Astrocyte of the cerebellum (primary cell): ENCODE data around the gene BHLHE23.
"Not testable (repeated sequence)": the region's sequence is repeated elsewhere in the genome, so short reads cannot be mapped to it uniquely, and the experiment has no call there.

ENCODE experiments used
- DNase-seq: peaks from one replicate; pipeline ENCODE4 v3.0.0-alpha.2; 2011; ENCODE audit warnings: low read depth
- H3K4me3 ChIP-seq: 2 replicates; pipeline ENCODE4 v1.5.1; 2011; ENCODE audit warnings: mild to moderate bottlenecking, low read depth, low read length, moderate library complexity
- CTCF ChIP-seq: IDR thresholded peaks from 2 replicates; pipeline ENCODE4 v1.5.1; 2012; ENCODE audit warnings: low read length, low read depth, moderate library complexity, mild to moderate bottlenecking; ENCODE audit errors: missing control alignments
- in situ Hi-C: cut with HindIII; loops from 2 replicates; pipeline ENCODE4 v1.10.0; 2017; ENCODE audit warnings: low sequenced_read_pairs

The BHLHE23 gene

GRCh38 chr20:62963614-62964397 lies 43.0 kb downstream of the BHLHE23 start:
- no peak for DNase-seq
- H3K4me3 ChIP-seq, result no peak overlapping the region
- TF ChIP-seq CTCF, result no peak
- in situ Hi-C loops, result no loop called here

- no peak for TF ChIP-seq CTCF
- DNase-seq, result no peak
- H3K4me3 ChIP-seq, result no peak overlapping the region
- in situ Hi-C loops, result no loop called here
Measured at GRCh38 chr20:62962891-62963613, 43.7 kb downstream of the BHLHE23 start.

GRCh38 chr20:62962221-62962879 lies 44.4 kb downstream of the BHLHE23 start:
- in situ Hi-C loops, result no loop called here
- TF ChIP-seq CTCF, result no peak
- DNase-seq, result no peak
- H3K4me3 ChIP-seq, result no peak overlapping the region

GRCh38 chr20:62961799-62962198 lies 45.0 kb downstream of the BHLHE23 start:
- H3K4me3 ChIP-seq, result no peak overlapping the region
- in situ Hi-C loops, result no loop called here
- DNase-seq, result no peak
- no peak for TF ChIP-seq CTCF

GRCh38 chr20:62961310-62961783 lies 45.4 kb downstream of the BHLHE23 start:
- no peak overlapping the region for H3K4me3 ChIP-seq
- DNase-seq, result no peak
- in situ Hi-C loops, result no loop called here
- TF ChIP-seq CTCF, result no peak

GRCh38 chr20:62960446-62961309 lies 46.1 kb downstream of the BHLHE23 start:
- H3K4me3 ChIP-seq, DNase-seq, in situ Hi-C loops: not testable (repeated sequence)
